ENCODE data around the gene VPS18. TPM values are rescaled to one million over a fixed set of nuclear protein-coding genes. Genes with fewer than 3 reads are reported as not detected.

Gene VPS18, protein sequence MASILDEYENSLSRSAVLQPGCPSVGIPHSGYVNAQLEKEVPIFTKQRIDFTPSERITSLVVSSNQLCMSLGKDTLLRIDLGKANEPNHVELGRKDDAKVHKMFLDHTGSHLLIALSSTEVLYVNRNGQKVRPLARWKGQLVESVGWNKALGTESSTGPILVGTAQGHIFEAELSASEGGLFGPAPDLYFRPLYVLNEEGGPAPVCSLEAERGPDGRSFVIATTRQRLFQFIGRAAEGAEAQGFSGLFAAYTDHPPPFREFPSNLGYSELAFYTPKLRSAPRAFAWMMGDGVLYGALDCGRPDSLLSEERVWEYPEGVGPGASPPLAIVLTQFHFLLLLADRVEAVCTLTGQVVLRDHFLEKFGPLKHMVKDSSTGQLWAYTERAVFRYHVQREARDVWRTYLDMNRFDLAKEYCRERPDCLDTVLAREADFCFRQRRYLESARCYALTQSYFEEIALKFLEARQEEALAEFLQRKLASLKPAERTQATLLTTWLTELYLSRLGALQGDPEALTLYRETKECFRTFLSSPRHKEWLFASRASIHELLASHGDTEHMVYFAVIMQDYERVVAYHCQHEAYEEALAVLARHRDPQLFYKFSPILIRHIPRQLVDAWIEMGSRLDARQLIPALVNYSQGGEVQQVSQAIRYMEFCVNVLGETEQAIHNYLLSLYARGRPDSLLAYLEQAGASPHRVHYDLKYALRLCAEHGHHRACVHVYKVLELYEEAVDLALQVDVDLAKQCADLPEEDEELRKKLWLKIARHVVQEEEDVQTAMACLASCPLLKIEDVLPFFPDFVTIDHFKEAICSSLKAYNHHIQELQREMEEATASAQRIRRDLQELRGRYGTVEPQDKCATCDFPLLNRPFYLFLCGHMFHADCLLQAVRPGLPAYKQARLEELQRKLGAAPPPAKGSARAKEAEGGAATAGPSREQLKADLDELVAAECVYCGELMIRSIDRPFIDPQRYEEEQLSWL
- total RNA-seq = 21.3 TPM
- long read RNA-seq, transcript VPS18-201 (5 exons, 3,895 nt) = major isoform, 65 of 86 reads
- long read RNA-seq, partial matches to known transcripts = 16 of 86 reads
- long read RNA-seq, other reads (novel, unspliced or antisense) = 4 of 86 reads

GRCh38 chr15:40893733-40894680, at the start of gene VPS18:
TSS of gene VPS18 (plus strand) at chr15:40894450. CDS start at chr15:40894769, 319 bp downstream.
- Histone ChIP-seq H3K27me3 (ENCODE audit: low read depth) (no peaks in the 10 kb centered on the region), H3K4me1 (peaks cover 32% of the 10 kb centered on the region), H3K4me3 (peak within 1 kb of the TSS; percentile 83), H3K9me3 (replicated peaks) (no peaks in the 10 kb centered on the region), H3K36me3 (peaks cover 31% of the 10 kb centered on the region), H3K27ac (replicated peaks) (peak within 1 kb of the TSS; percentile 90)
- peak; percentile 99 for DNase-seq
- TF ChIP-seq, protein P1, sequence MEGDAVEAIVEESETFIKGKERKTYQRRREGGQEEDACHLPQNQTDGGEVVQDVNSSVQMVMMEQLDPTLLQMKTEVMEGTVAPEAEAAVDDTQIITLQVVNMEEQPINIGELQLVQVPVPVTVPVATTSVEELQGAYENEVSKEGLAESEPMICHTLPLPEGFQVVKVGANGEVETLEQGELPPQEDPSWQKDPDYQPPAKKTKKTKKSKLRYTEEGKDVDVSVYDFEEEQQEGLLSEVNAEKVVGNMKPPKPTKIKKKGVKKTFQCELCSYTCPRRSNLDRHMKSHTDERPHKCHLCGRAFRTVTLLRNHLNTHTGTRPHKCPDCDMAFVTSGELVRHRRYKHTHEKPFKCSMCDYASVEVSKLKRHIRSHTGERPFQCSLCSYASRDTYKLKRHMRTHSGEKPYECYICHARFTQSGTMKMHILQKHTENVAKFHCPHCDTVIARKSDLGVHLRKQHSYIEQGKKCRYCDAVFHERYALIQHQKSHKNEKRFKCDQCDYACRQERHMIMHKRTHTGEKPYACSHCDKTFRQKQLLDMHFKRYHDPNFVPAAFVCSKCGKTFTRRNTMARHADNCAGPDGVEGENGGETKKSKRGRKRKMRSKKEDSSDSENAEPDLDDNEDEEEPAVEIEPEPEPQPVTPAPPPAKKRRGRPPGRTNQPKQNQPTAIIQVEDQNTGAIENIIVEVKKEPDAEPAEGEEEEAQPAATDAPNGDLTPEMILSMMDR (IDR thresholded peaks at IDR 0.05; ENCODE audit: borderline replicate concordance) = peak; percentile 100
- intact Hi-C loops (cut with micrococcal nuclease) = no loop called here

DNA sequence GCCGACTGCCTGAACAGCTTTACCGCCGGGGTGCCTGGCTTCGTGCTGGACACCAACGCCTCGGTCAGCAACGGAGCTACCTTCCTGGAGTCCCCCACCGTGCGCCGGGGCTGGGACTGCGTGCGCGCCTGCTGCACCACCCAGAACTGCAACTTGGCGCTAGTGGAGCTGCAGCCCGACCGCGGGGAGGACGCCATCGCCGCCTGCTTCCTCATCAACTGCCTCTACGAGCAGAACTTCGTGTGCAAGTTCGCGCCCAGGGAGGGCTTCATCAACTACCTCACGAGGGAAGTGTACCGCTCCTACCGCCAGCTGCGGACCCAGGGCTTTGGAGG, 49.6 kb upstream of the VPS18 start:
- Histone ChIP-seq H3K27me3 (ENCODE audit: low read depth) (peaks cover 53% of the 10 kb centered on the region), H3K4me1 (peaks cover 18% of the 10 kb centered on the region), H3K9me3 (replicated peaks) (no peaks in the 10 kb centered on the region), H3K27ac (replicated peaks) (no peak overlapping the region), H3K4me3 (peak overlapping the region; percentile 68), H3K36me3 (no peaks in the 10 kb centered on the region)
- intact Hi-C loops (cut with micrococcal nuclease) = no loop called here
- TF ChIP-seq, protein P1 (IDR thresholded peaks at IDR 0.05; ENCODE audit: borderline replicate concordance) = no peak
- DNase-seq = peak; percentile 26

DNA sequence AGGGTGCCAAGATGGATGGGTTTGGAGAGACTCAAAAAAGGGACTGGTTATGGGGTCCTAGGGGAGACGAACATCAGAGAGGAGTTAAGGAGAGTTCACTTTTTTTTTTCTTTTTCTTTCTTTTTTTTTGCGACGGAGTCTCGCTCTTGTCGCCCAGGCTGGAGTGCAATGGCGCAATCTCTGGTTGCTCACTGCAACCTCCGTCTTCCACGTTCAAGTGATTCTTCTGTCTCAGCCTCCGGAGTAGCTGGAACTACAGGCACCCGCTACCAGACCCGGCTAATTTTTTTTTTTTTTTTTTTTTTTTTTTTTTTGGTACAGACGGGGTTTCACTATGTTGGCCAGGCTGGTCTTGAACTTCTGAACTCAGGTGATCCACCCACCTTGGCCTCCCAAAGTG, 49.2 kb upstream of the VPS18 start:
- H3K27ac ChIP-seq (replicated peaks) = no peak overlapping the region
- intact Hi-C loops (cut with micrococcal nuclease) = no loop called here
- peaks cover 53% of the 10 kb centered on the region for H3K27me3 ChIP-seq (ENCODE audit: low read depth)
- no peak for DNase-seq
- H3K9me3 ChIP-seq (replicated peaks) = no peaks in the 10 kb centered on the region
- H3K36me3 ChIP-seq = no peaks in the 10 kb centered on the region
- TF ChIP-seq, protein P1 (IDR thresholded peaks at IDR 0.05; ENCODE audit: borderline replicate concordance) = no peak
- peaks cover 18% of the 10 kb centered on the region for H3K4me1 ChIP-seq
- H3K4me3 ChIP-seq = peak overlapping the region; percentile 68

- Histone ChIP-seq H3K36me3 (no peaks in the 10 kb centered on the region), H3K27me3 (ENCODE audit: low read depth) (peaks cover 53% of the 10 kb centered on the region), H3K4me1 (peaks cover 18% of the 10 kb centered on the region), H3K27ac (replicated peaks) (no peak overlapping the region), H3K4me3 (no peak overlapping the region), H3K9me3 (replicated peaks) (no peaks in the 10 kb centered on the region)
- intact Hi-C loops (cut with micrococcal nuclease) = no loop called here
- TF ChIP-seq, protein P1 (IDR thresholded peaks at IDR 0.05; ENCODE audit: borderline replicate concordance) = no peak
- no peak for DNase-seq
Observed at GRCh38 chr15:40845511-40846284, 48.6 kb upstream of the VPS18 start.

Measured in left ventricle myocardium inferior (tissue), 1 donor.